ENCODE measurements around the gene FRRS1. TPM values are rescaled to one million over a fixed set of nuclear protein-coding genes. Genes with fewer than 3 reads are reported as not detected.
"Not testable (repeated sequence)": the region's sequence is repeated elsewhere in the genome, so short reads cannot be mapped to it uniquely, and the experiment has no call there.

Gene FRRS1, protein sequence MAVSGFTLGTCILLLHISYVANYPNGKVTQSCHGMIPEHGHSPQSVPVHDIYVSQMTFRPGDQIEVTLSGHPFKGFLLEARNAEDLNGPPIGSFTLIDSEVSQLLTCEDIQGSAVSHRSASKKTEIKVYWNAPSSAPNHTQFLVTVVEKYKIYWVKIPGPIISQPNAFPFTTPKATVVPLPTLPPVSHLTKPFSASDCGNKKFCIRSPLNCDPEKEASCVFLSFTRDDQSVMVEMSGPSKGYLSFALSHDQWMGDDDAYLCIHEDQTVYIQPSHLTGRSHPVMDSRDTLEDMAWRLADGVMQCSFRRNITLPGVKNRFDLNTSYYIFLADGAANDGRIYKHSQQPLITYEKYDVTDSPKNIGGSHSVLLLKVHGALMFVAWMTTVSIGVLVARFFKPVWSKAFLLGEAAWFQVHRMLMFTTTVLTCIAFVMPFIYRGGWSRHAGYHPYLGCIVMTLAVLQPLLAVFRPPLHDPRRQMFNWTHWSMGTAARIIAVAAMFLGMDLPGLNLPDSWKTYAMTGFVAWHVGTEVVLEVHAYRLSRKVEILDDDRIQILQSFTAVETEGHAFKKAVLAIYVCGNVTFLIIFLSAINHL
- total RNA-seq (1 to 10 TPM; 6.7 to 9.2 TPM), polyA plus RNA-seq (1 to 10 TPM; 1.9 to 2.0 TPM)
- long read RNA-seq, donor 1: 0 reads
- long read RNA-seq, donor 2, partial matches to known transcripts: 0 of 2 reads
- long read RNA-seq, donor 2, other reads (novel, unspliced or antisense): 1 of 2 reads

DNA sequence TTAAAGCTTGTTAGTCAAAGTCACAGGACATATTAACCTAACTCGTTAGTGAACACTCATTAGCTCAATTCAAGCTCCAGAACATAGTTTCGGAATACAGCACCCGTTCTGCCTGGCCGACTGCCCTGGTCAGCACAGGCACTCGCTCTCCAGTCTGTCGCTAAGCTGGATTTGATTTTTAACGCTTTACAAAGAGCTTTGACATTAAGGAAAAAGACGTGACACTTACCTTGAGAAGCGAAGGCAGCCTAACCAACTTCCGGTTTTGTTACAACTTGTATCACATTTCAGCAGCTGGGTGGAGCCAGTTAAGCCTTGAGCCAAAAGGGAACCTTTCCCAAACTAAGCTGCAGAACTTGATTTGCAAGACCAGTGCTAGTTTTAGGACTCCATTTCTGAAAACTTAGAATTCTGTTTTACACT lies at the start of gene FRRS1:
FRRS1 (minus strand) TSS at position 258 of the 423 bp plus-strand sequence. CDS start 17,867 bp downstream, outside the sequence.
- Histone ChIP-seq H3K27me3 (ENCODE audit: control insufficient read depth in 1 of 2, insufficient read depth in 2 of 2, low read length in 1 of 2) (no peaks in the 10 kb centered on the region), H3K9me3 (ENCODE audit: control insufficient read depth, low read length) (no peaks in the 10 kb centered on the region), H3K4me3 (ENCODE audit: low read length in 2 of 2) (peak within 1 kb of the TSS; percentile 84 to 97), H3K27ac (ENCODE audit: low read depth in 1 of 2, low read length in 2 of 2) (peak within 1 kb of the TSS; percentile 43 to 95), H3K36me3 (ENCODE audit: control insufficient read depth in 1 of 2, insufficient read depth in 2 of 2, low read length in 1 of 2) (no peaks in the 10 kb centered on the region), H3K4me1 (ENCODE audit: control insufficient read depth in 1 of 2, insufficient read depth in 2 of 2, low read length in 2 of 2) (peaks cover 3 to 18% of the 10 kb centered on the region in 2 donors)
- DNase-seq: peak; percentile 64 to 74
- peak; percentile 77 for ATAC-seq (ENCODE audit: low FRiP score)
- intact Hi-C loops (cut with DNase I): no loop called here
- 0 to 1% methylated on average over 10 of the region's 10 CpGs for WGBS, 2 donors

DNA sequence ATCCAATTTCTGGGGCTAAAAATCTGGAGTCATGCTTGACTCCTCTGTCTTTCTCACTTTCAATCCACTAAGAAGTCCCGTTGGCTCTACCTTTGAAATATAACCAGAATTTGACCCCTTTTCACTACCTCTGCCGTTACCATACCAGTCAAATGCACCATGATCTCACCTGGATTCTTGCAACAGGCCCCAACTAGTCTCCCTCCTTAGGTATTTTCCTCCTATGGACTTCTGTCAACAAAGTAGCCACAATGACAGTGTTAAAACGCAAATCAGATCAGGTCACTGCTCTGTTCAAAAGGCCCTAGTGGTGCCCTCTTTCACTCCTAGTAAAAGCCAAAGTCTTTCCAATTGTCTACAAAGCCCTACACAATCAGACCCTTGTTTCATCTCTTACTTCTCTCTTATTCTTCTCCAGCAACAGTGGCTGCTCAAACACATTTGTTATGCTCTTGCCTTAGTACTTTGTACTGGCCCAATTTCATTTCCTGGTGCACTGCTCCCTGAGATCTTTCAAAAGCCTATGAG lies 48.0 kb upstream of the FRRS1 start:
- no peaks in the 10 kb centered on the region for H3K4me1 ChIP-seq (ENCODE audit: control insufficient read depth in 1 of 2, insufficient read depth in 2 of 2, low read length in 2 of 2)
- no peaks in the 10 kb centered on the region for H3K9me3 ChIP-seq (ENCODE audit: control insufficient read depth, low read length)
- ATAC-seq (ENCODE audit: low FRiP score) (no peak), DNase-seq (no peak)
- peaks cover 0 to 1% of the 10 kb centered on the region in 2 donors for H3K27me3 ChIP-seq (ENCODE audit: control insufficient read depth in 1 of 2, insufficient read depth in 2 of 2, low read length in 1 of 2)
- H3K27ac ChIP-seq (ENCODE audit: low read depth in 1 of 2, low read length in 2 of 2): no peak overlapping the region
- WGBS, 2 donors: 87 to 88% methylated on average over 3 of the region's 3 CpGs
- no peak overlapping the region for H3K4me3 ChIP-seq (ENCODE audit: low read length in 2 of 2)
- H3K36me3 ChIP-seq (ENCODE audit: control insufficient read depth in 1 of 2, insufficient read depth in 2 of 2, low read length in 1 of 2): no peaks in the 10 kb centered on the region
- intact Hi-C loops (cut with DNase I): loop anchor here in 1 of 2 donors (10.0 kb wide), 1 partner anchor 650 kb away; no protein-coding TSS in a partner anchor

DNA sequence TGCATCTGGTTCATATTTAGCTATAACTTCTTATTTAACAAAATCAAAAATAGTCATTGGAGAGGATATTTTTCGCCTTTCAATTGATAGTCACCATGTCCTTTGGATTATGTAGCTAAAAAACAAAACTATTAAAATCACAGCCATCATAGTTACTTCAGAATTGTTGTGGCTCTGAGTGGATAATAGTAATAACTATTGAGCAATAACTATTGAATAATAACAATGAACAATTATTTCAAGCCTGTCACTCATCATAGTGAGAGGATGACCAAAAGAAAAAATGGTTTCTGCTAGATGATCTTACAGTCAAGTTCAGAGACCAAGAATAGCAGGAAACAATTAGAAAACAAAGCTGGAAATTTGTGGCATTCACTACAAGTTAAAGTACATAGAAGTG lies 45.3 kb upstream of the FRRS1 start:
- no peaks in the 10 kb centered on the region for H3K4me1 ChIP-seq (ENCODE audit: control insufficient read depth in 1 of 2, insufficient read depth in 2 of 2, low read length in 2 of 2)
- H3K27ac ChIP-seq (ENCODE audit: low read depth in 1 of 2, low read length in 2 of 2): no peak overlapping the region
- no peaks in the 10 kb centered on the region for H3K36me3 ChIP-seq (ENCODE audit: control insufficient read depth in 1 of 2, insufficient read depth in 2 of 2, low read length in 1 of 2)
- DNase-seq: no peak
- 95 to 100% methylated on average over 1 of the region's 1 CpG for WGBS, 2 donors
- H3K4me3 ChIP-seq (ENCODE audit: low read length in 2 of 2): no peak overlapping the region
- H3K27me3 ChIP-seq (ENCODE audit: control insufficient read depth in 1 of 2, insufficient read depth in 2 of 2, low read length in 1 of 2): peaks cover 0 to 1% of the 10 kb centered on the region in 2 donors
- H3K9me3 ChIP-seq (ENCODE audit: control insufficient read depth, low read length): no peaks in the 10 kb centered on the region
- no peak for ATAC-seq (ENCODE audit: low FRiP score)
- intact Hi-C loops (cut with DNase I): loop anchor here in 1 of 2 donors (10.0 kb wide), 1 partner anchor 653 kb away; no protein-coding TSS in a partner anchor

DNA sequence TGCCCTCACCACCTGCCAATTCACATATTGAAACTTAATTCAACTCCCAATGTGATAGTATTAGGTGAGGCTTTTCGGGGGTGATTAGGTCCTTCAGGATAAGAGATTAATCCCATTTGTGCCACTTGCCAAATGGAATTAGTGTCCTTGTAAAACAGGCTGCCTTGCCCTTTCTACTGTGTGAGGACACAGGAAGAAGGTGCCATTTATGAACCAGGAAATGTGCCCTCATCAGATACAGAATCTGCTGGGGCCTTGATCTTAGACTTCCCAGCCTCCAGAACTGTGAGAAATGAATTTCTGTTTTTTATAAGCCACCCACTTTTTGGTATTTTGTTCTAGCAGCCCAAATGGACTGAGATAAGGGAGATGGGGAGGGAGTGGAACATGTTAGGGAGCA lies 44.6 kb upstream of the FRRS1 start:
- intact Hi-C loops (cut with DNase I): loop anchor here in 1 of 2 donors (10.0 kb wide), 1 partner anchor 654 kb away; no protein-coding TSS in a partner anchor

DNA sequence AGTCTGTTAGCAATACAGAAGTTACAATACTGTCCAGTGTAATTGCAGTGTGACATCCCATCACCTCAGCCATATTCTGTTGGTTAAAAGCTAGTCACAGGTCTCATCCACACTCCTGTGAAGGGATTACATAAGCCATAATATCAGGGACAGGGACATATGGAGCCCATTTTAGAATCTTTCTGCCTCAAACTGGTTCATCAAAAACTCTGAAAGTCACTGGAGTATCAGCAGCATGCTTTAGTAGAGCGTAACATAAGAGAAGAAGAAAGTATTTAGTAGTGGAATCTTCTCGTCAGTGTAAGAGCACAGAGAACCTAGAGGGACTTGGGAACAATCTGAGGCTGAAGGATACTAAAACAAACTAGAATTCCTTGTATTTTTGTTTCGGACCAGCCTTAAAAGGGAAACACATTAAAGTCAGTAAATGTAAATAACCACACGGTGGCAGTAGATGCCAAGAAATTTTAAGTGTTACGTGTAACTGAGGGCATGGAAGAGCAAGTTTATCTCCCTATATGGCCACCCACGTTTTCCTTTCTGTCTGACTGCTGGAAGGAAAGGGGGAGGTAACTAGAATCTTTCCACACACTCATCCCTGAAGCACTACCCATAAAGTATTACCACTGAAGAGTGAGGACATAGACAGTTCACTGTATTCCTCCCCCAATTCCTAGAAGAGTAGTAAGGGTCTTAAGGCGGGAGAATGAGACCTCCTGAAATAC lies 42.1 kb upstream of the FRRS1 start:
- ATAC-seq (ENCODE audit: low FRiP score) (peak; percentile 90), DNase-seq (no peak)
- intact Hi-C loops (cut with DNase I): loop anchor here in 1 of 2 donors (5.0 to 10.0 kb wide), 2 partner anchors 326 to 649 kb away; partner anchors contain the start of genes SASS6 and TRMT13
- Histone ChIP-seq H3K4me1 (ENCODE audit: control insufficient read depth in 1 of 2, insufficient read depth in 2 of 2, low read length in 2 of 2) (no peaks in the 10 kb centered on the region), H3K4me3 (ENCODE audit: low read length in 2 of 2) (peak overlapping the region; percentile 26 to 40), H3K27ac (ENCODE audit: low read depth in 1 of 2, low read length in 2 of 2) (no peak overlapping the region), H3K9me3 (ENCODE audit: control insufficient read depth, low read length) (no peaks in the 10 kb centered on the region), H3K27me3 (ENCODE audit: control insufficient read depth in 1 of 2, insufficient read depth in 2 of 2, low read length in 1 of 2) (no peaks in the 10 kb centered on the region), H3K36me3 (ENCODE audit: control insufficient read depth in 1 of 2, insufficient read depth in 2 of 2, low read length in 1 of 2) (no peaks in the 10 kb centered on the region)
- 7% methylated on average over 7 of the region's 7 CpGs for WGBS, 2 donors

More for the DNA sequence above, 44.6 kb upstream of the FRRS1 start:
- H3K4me3 ChIP-seq (ENCODE audit: low read length in 2 of 2): no peak overlapping the region
- no peaks in the 10 kb centered on the region for H3K4me1 ChIP-seq (ENCODE audit: control insufficient read depth in 1 of 2, insufficient read depth in 2 of 2, low read length in 2 of 2)
- 86 to 94% methylated on average over 1 of the region's 1 CpG for WGBS, 2 donors
- H3K27ac ChIP-seq (ENCODE audit: low read depth in 1 of 2, low read length in 2 of 2): no peak overlapping the region
- H3K9me3 ChIP-seq (ENCODE audit: control insufficient read depth, low read length): no peaks in the 10 kb centered on the region
- H3K27me3 ChIP-seq (ENCODE audit: control insufficient read depth in 1 of 2, insufficient read depth in 2 of 2, low read length in 1 of 2): peaks cover 0 to 1% of the 10 kb centered on the region in 2 donors
- DNase-seq (no peak), ATAC-seq (ENCODE audit: low FRiP score) (no peak)
- no peaks in the 10 kb centered on the region for H3K36me3 ChIP-seq (ENCODE audit: control insufficient read depth in 1 of 2, insufficient read depth in 2 of 2, low read length in 1 of 2)

DNA sequence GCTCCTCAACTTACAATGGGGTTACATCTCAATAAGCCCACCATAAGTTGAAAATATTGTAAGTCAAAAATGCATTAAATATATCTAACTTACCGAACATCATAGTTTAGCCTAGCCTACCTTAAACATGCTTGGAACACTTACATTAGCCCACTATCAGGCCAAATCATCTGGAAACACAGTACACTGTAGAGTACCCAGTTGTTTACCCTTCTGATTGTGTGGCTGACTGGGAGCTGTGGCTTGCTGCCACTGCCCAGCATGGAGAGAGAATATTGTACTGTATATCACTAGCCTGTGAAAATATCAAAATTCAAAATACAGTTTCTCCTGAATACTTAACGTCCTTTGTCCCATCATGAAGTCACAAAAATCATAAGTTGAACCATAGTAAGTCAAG lies 40.4 kb upstream of the FRRS1 start:
- no peak overlapping the region for H3K4me3 ChIP-seq (ENCODE audit: low read length in 2 of 2)
- DNase-seq (no peak), ATAC-seq (ENCODE audit: low FRiP score) (no peak)
- no peaks in the 10 kb centered on the region for H3K9me3 ChIP-seq (ENCODE audit: control insufficient read depth, low read length)
- H3K4me1 ChIP-seq (ENCODE audit: control insufficient read depth in 1 of 2, insufficient read depth in 2 of 2, low read length in 2 of 2): no peaks in the 10 kb centered on the region
- 77 to 78% methylated on average over 2 of the region's 2 CpGs for WGBS, 2 donors
- intact Hi-C loops (cut with DNase I): loop anchor here in 1 of 2 donors (5.0 to 10.0 kb wide), 2 partner anchors 328 to 650 kb away; partner anchors contain the start of genes SASS6 and TRMT13
- no peaks in the 10 kb centered on the region for H3K27me3 ChIP-seq (ENCODE audit: control insufficient read depth in 1 of 2, insufficient read depth in 2 of 2, low read length in 1 of 2)
- no peak overlapping the region for H3K27ac ChIP-seq (ENCODE audit: low read depth in 1 of 2, low read length in 2 of 2)
- no peaks in the 10 kb centered on the region for H3K36me3 ChIP-seq (ENCODE audit: control insufficient read depth in 1 of 2, insufficient read depth in 2 of 2, low read length in 1 of 2)

DNA sequence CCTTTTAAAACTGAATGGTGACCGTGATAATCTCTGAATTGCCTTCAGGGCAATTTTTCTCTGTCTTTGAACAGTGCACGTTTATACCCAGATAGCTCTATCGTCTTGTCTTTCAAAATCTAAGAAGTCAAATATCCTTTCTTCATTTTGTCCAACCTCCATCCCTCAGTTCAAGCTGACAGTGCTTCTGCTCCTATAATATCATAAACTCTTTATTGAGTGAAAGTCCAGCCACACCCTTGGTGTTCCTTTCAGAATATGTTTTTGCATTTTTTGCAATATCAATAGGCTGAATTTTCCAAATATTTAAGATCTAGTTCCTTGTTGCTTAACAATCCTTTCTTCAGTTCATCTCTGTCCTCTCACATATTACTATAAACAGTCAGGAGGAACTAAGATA lies 35.1 kb upstream of the FRRS1 start:
- no peak for ATAC-seq (ENCODE audit: low FRiP score)
- Histone ChIP-seq H3K9me3 (ENCODE audit: control insufficient read depth, low read length) (no peaks in the 10 kb centered on the region), H3K27ac (ENCODE audit: low read depth in 1 of 2, low read length in 2 of 2) (no peak overlapping the region), H3K4me3 (ENCODE audit: low read length in 2 of 2) (no peak overlapping the region), H3K27me3 (ENCODE audit: control insufficient read depth in 1 of 2, insufficient read depth in 2 of 2, low read length in 1 of 2) (no peaks in the 10 kb centered on the region), H3K4me1 (ENCODE audit: control insufficient read depth in 1 of 2, insufficient read depth in 2 of 2, low read length in 2 of 2) (no peaks in the 10 kb centered on the region), H3K36me3 (ENCODE audit: control insufficient read depth in 1 of 2, insufficient read depth in 2 of 2, low read length in 1 of 2) (no peaks in the 10 kb centered on the region)
- WGBS, 2 donors: 80 to 83% methylated on average over 3 of the region's 3 CpGs
- DNase-seq: no peak
- intact Hi-C loops (cut with DNase I): loop anchor here in 1 of 2 donors (10.0 kb wide), 1 partner anchor 333 kb away; the partner anchor contains the start of genes SASS6 and TRMT13

DNA sequence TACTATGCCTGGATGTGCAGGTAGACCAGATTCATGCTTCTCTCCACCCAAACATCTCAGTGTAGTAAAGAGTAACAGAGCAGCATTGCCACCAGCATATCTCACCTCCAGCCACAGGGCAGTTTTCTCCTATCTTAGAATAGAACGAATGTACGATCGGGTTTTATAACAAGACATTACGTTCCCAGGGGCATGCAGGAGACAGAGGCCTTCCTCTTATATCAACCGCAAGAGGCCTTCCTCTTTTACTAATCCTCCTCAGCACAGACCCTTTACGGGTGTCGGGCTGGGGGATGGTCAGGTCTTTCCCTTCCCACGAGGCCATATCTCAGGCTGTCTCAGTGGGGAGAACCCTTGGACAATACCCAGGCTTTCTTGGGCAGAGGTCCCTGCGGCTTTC lies 27.4 kb upstream of the FRRS1 start:
- WGBS, 2 donors: 86% methylated on average over 9 of the region's 9 CpGs
- H3K36me3 ChIP-seq (ENCODE audit: control insufficient read depth in 1 of 2, insufficient read depth in 2 of 2, low read length in 1 of 2); H3K27me3 ChIP-seq (ENCODE audit: control insufficient read depth in 1 of 2, insufficient read depth in 2 of 2, low read length in 1 of 2); H3K27ac ChIP-seq (ENCODE audit: low read depth in 1 of 2, low read length in 2 of 2); H3K4me1 ChIP-seq (ENCODE audit: control insufficient read depth in 1 of 2, insufficient read depth in 2 of 2, low read length in 2 of 2); DNase-seq; intact Hi-C loops (cut with DNase I); ATAC-seq (ENCODE audit: low FRiP score); H3K9me3 ChIP-seq (ENCODE audit: control insufficient read depth, low read length); H3K4me3 ChIP-seq (ENCODE audit: low read length in 2 of 2): not testable (repeated sequence)

Measured in aorta (tissue), 5 donors.